H9 (cell line): ENCODE data around the gene PRPF40B. TPM values are rescaled to one million over a fixed set of nuclear protein-coding genes. Genes with fewer than 3 reads are reported as not detected.

ENCODE experiments used
- DNase-seq: peaks from one replicate; pipeline ENCODE4 v3.0.0-alpha.2; 2017
- H2AFZ ChIP-seq: one replicate; pipeline ENCODE4 v1.6.1; 2013; ENCODE audit warnings: mild to moderate bottlenecking, low read length, control low read depth, moderate library complexity
- H2AK5ac ChIP-seq: 2 replicates; pipeline ENCODE4 v1.6.1; 2013; ENCODE audit warnings: low read length, control low read depth, mixed read lengths; ENCODE audit not compliant: insufficient read length
- H2BK120ac ChIP-seq: one replicate; pipeline ENCODE4 v1.6.1; 2013; ENCODE audit warnings: low read depth, mild to moderate bottlenecking, low read length, control low read depth, inconsistent platforms; ENCODE audit not compliant: poor library complexity, severe bottlenecking
- H2BK12ac ChIP-seq: 2 replicates; pipeline ENCODE4 v1.6.1; 2013; ENCODE audit warnings: low read length, control low read depth, mixed read lengths, low read depth; ENCODE audit not compliant: insufficient read length
- H2BK15ac ChIP-seq: 2 replicates; pipeline ENCODE4 v1.6.1; 2013; ENCODE audit warnings: low read depth, low read length, control low read depth
- H2BK20ac ChIP-seq: one replicate; pipeline ENCODE4 v1.6.1; 2013; ENCODE audit warnings: low read depth, mild to moderate bottlenecking, low read length, control low read depth, inconsistent platforms; ENCODE audit not compliant: poor library complexity, severe bottlenecking
- H2BK5ac ChIP-seq: 2 replicates; pipeline ENCODE4 v1.6.1; 2013; ENCODE audit warnings: low read length, control low read depth, mixed read lengths; ENCODE audit not compliant: insufficient read length
- H3K14ac ChIP-seq: 2 replicates; pipeline ENCODE4 v1.6.1; 2013; ENCODE audit warnings: low read length, control low read depth; ENCODE audit not compliant: insufficient read depth
- H3K18ac ChIP-seq: 2 replicates; pipeline ENCODE4 v1.6.1; 2013; ENCODE audit warnings: low read depth, mild to moderate bottlenecking, mixed read lengths, low read length, control low read depth; ENCODE audit not compliant: insufficient read length
- H3K23ac ChIP-seq: 2 replicates; pipeline ENCODE4 v1.6.1; 2013; ENCODE audit warnings: low read length, control low read depth, mixed read lengths, low read depth; ENCODE audit not compliant: insufficient read length
- H3K23me2 ChIP-seq: 2 replicates; pipeline ENCODE4 v1.6.1; 2013; ENCODE audit warnings: low read depth, mild to moderate bottlenecking, mixed read lengths, low read length, control low read depth; ENCODE audit not compliant: insufficient read length, poor library complexity, severe bottlenecking
- H3K27ac ChIP-seq: 2 replicates; pipeline ENCODE4 v1.5.1; 2013; ENCODE audit warnings: low read length, control low read depth, mixed read lengths, low read depth; ENCODE audit not compliant: insufficient read length
- H3K27me3 ChIP-seq: 2 replicates; pipeline ENCODE4 v1.6.1; 2013; ENCODE audit warnings: low read length, control low read depth, inconsistent platforms; ENCODE audit not compliant: insufficient read depth
- H3K4ac ChIP-seq: 2 replicates; pipeline ENCODE4 v1.6.1; 2013; ENCODE audit warnings: low read depth, mild to moderate bottlenecking, control low read depth, inconsistent platforms, low read length, moderate library complexity
- H3K4me1 ChIP-seq: 2 replicates; pipeline ENCODE4 v1.6.1; 2013; ENCODE audit warnings: low read length, control low read depth, inconsistent platforms; ENCODE audit not compliant: insufficient read depth
- H3K4me2 ChIP-seq: 2 replicates; pipeline ENCODE4 v1.6.1; 2013; ENCODE audit warnings: low read length, control low read depth, mixed read lengths; ENCODE audit not compliant: insufficient read length, insufficient read depth
- H3K56ac ChIP-seq: 2 replicates; pipeline ENCODE4 v1.6.1; 2013; ENCODE audit warnings: low read depth, mild to moderate bottlenecking, mixed read lengths, low read length, control low read depth; ENCODE audit not compliant: insufficient read length
- H3K79me1 ChIP-seq: 2 replicates; pipeline ENCODE4 v1.6.1; 2013; ENCODE audit warnings: low read depth, mild to moderate bottlenecking, moderate library complexity, low read length, control low read depth, inconsistent platforms; ENCODE audit not compliant: insufficient read depth, poor library complexity, severe bottlenecking
- H3K79me2 ChIP-seq: 2 replicates; pipeline ENCODE4 v1.6.1; 2013; ENCODE audit warnings: low read length, control low read depth, inconsistent platforms; ENCODE audit not compliant: insufficient read depth
- H3K9ac ChIP-seq: 2 replicates; pipeline ENCODE4 v1.6.1; 2013; ENCODE audit warnings: low read length, control low read depth, mixed read lengths; ENCODE audit not compliant: insufficient read length; ENCODE audit errors: extremely low read depth
- H3K9me3 ChIP-seq: one replicate; pipeline ENCODE4 v1.6.1; 2013; ENCODE audit warnings: low read depth, low read length, inconsistent platforms; ENCODE audit not compliant: control insufficient read depth
- H3T11ph ChIP-seq: one replicate; pipeline ENCODE4 v1.6.1; 2013; ENCODE audit warnings: mild to moderate bottlenecking, low read length, control low read depth, inconsistent platforms
- H4K20me1 ChIP-seq: one replicate; pipeline ENCODE4 v1.6.1; 2013; ENCODE audit not compliant: control insufficient read depth, insufficient read length, insufficient read depth
- H4K5ac ChIP-seq: 2 replicates; pipeline ENCODE4 v1.6.1; 2013; ENCODE audit warnings: low read depth, mild to moderate bottlenecking, mixed read lengths, low read length, control low read depth; ENCODE audit not compliant: insufficient read length
- H4K8ac ChIP-seq: replicated peaks from 2 replicates; pipeline ENCODE4 v1.6.1; 2013; ENCODE audit warnings: low read length, control low read depth, mixed read lengths, low read depth; ENCODE audit not compliant: insufficient read length
- H4K91ac ChIP-seq: 2 replicates; pipeline ENCODE4 v1.6.1; 2013; ENCODE audit warnings: low read depth, mild to moderate bottlenecking, moderate library complexity, mixed read lengths, low read length, control low read depth; ENCODE audit not compliant: insufficient read length
- H3K27ac Mint-ChIP-seq, 3 experiments: 2 replicates in 2 of 3; 3 replicates in 1 of 3; pipeline ENCODE4 v1.8.0; 2020 to 2021; ENCODE audit warnings: mixed read lengths in 3 of 3, mild to moderate bottlenecking in 1 of 3, moderate library complexity in 1 of 3
- H3K27me3 Mint-ChIP-seq: 2 replicates; pipeline ENCODE4 v1.8.0; 2021; ENCODE audit warnings: low read depth, mild to moderate bottlenecking, moderate library complexity, mixed read lengths
- H3K36me3 Mint-ChIP-seq, 3 experiments: 2 replicates in 2 of 3; 3 replicates in 1 of 3; pipeline ENCODE4 v1.8.0; 2020 to 2021; ENCODE audit warnings: low read depth in 3 of 3, mixed read lengths in 3 of 3; ENCODE audit not compliant: insufficient read depth in 1 of 3
- H3K4me1 Mint-ChIP-seq, 2 experiments: 2 replicates each; pipeline ENCODE4 v1.8.0; 2020; ENCODE audit warnings: mixed read lengths in 2 of 2
- H3K4me3 Mint-ChIP-seq, 2 experiments: 2 replicates in 1 of 2; 3 replicates in 1 of 2; pipeline ENCODE4 v1.8.0; 2020 to 2021; ENCODE audit warnings: mild to moderate bottlenecking in 2 of 2, mixed read lengths in 2 of 2, moderate library complexity in 1 of 2
- H3K9me3 Mint-ChIP-seq, 2 experiments: 2 replicates in 1 of 2; 3 replicates in 1 of 2; pipeline ENCODE4 v1.8.0; 2020; ENCODE audit warnings: mild to moderate bottlenecking in 2 of 2, mixed read lengths in 2 of 2, moderate library complexity in 1 of 2
- CTCF ChIP-seq: fragments of 200-600 bp; sonication (generic); conservative IDR thresholded peaks from 3 replicates; pipeline ENCODE4 v1.8.0; 2021; ENCODE audit warnings: antibody characterized with exemption, mild to moderate bottlenecking
- WGBS: extraction: QIAGEN DNeasy Blood & Tissue Kit; methylation state at CpG from one replicate; pipeline ENCODE4 v1.1.7; 2013; ENCODE audit warnings: missing lambda C conversion rate, low lambda C conversion rate, mixed read lengths; ENCODE audit not compliant: insufficient read length; ENCODE audit errors: extremely low coverage; 5-methylcytosine and 5-hydroxymethylcytosine counted together
- total RNA-seq: library from RNA; stranded (reverse); gene quantifications from 2 replicates; pipeline ENCODE4 v1.2.1, GENCODE V29; 2021

PRPF40B gene
- total RNA-seq, 1 experiment from 2014 or later: 19.0 TPM

GRCh38 chr12:49693931-49694444, 70.6 kb downstream of the PRPF40B start:
- WGBS: no CpG with 5 or more reads among the region's 8 CpGs
- H4K91ac ChIP-seq: no peak overlapping the region
- no peaks in the 10 kb centered on the region for H4K20me1 ChIP-seq
- H3K9ac ChIP-seq: no peak overlapping the region
- H3T11ph ChIP-seq: no peak overlapping the region
- H3K79me1 ChIP-seq: no peaks in the 10 kb centered on the region
- H3K23me2 ChIP-seq: peaks cover 2% of the 10 kb centered on the region
- H3K79me2 ChIP-seq: peaks cover 7% of the 10 kb centered on the region; the same call in 1 of the 2 replicates
- Mint-ChIP-seq H3K4me1 (peaks cover 50 to 55% of the 10 kb centered on the region in 2 experiments), H3K27me3 (no peaks in the 10 kb centered on the region), H3K9me3 (peaks cover 2 to 3% of the 10 kb centered on the region in 2 experiments; a peak in 4 of 5 replicates), H3K27ac (peak overlapping the region in 1 of 3 experiments; percentile 47; a peak in 3 of 7 replicates), H3K36me3 (peaks cover 0 to 8% (median 3%) of the 10 kb centered on the region in 3 experiments; a peak in 5 of 7 replicates), H3K4me3 (no peak overlapping the region)
- no peak overlapping the region for H3K23ac ChIP-seq
- H3K4me1 ChIP-seq: peaks cover 12% of the 10 kb centered on the region
- H2BK5ac ChIP-seq: no peak overlapping the region
- H2BK120ac ChIP-seq: no peak overlapping the region
- no peaks in the 10 kb centered on the region for H3K27me3 ChIP-seq
- H2BK20ac ChIP-seq: no peak overlapping the region
- no peak overlapping the region for H2AFZ ChIP-seq
- H3K4me2 ChIP-seq: no peak overlapping the region
- no peak for TF ChIP-seq CTCF
- H3K9me3 ChIP-seq: no peaks in the 10 kb centered on the region
- H3K14ac ChIP-seq: no peak overlapping the region
- no peak overlapping the region for H2BK15ac ChIP-seq
- no peak overlapping the region for H3K27ac ChIP-seq
- H2BK12ac ChIP-seq: no peak overlapping the region
- no peak for DNase-seq
- no peak overlapping the region for H2AK5ac ChIP-seq
- no peak overlapping the region for H3K18ac ChIP-seq
- H3K56ac ChIP-seq: no peak overlapping the region
- no peak overlapping the region for H4K5ac ChIP-seq
- no peak overlapping the region for H4K8ac ChIP-seq
- H3K4ac ChIP-seq: no peak overlapping the region

Other genes starting within 250 kb of the PRPF40B start
- 0.26 and 0.39 TPM in 2 replicates for gene KCNH3, start 84.5 kb upstream of the PRPF40B start, total RNA-seq
- 98.7 and 103 TPM in 2 replicates for gene MCRS1, start 55.4 kb upstream of the PRPF40B start, total RNA-seq
- gene FAM186B, start 17.9 kb upstream of the PRPF40B start, total RNA-seq: 0.42 and 0.46 TPM in 2 replicates
- 20.5 and 22.8 TPM in 2 replicates for gene FMNL3, start 83.8 kb downstream of the PRPF40B start, total RNA-seq
- gene TMBIM6, start 118.0 kb downstream of the PRPF40B start, total RNA-seq: 362 and 373 TPM in 2 replicates
- 27.7 and 28.9 TPM in 2 replicates for gene NCKAP5L, start 204.9 kb downstream of the PRPF40B start, total RNA-seq
- 3.3 and 3.5 TPM in 2 replicates for gene BCDIN3D, start 219.5 kb downstream of the PRPF40B start, total RNA-seq